Anterior cingulate cortex (tissue), 58 donors: ENCODE results near the gene KRT84.

Source experiments
- DNase-seq, 58 donors: peaks; one replicate each; lab custom pipeline; 2025; lab: John Stamatoyannopoulos, UW

Gene KRT84

DNA sequence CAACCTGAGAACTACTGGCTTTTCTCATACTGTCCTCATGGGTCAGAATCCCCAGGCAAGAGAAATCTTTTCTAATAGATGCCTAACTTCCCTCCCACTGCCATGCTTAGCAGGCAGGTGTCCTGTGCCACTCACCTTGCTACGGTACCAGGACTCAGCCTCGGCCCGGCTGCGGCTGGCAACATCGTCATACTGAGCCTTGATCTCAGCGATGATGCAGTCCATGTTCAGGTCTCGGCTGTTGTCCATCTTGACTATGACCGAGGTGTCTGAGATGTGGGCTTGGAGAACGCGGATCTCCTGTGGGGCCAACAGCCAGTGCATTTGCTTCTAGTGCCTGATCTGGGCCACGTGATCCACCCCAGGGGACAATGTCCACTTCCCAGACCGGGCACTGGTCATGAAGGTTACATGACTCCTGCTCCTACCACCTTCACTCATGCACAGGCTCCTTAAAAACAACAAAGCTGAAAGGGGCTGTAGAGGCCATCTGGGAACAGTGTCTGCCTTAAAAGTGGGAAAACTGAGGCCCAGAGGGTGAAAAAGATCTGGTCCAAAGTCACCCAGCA lies 22.3 kb downstream of the KRT84 start:
- no peak for DNase-seq

DNA sequence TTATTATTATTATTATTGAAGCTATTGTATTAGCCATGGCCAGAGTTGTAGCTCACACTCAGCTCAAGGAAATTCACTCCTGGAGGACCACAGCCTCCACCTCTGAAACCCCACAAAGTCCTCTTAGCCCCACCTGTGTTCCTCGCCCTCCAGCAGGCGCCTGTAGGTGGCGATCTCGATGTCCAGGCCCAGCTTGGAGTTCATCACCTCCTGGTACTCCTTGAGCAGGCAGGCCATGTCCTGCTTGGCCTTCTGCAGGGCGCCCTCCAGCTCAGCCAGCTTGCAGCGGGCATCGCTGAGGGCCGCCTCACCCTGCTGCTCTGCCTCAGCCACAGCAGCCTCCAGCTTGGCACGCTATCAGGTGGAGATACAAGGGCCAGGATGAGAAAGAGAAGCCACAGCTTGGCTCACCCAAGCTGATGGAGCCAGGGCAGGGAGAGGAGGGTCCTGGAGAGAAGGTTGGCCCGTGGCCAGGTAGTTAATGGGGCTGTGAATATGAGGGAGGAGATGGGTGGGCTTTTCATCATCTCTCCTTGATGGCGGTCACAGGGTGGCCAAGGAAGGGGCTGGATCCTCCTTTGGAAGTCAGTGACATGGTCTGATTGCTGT lies 23.2 kb downstream of the KRT84 start:
- no peak for DNase-seq

DNA sequence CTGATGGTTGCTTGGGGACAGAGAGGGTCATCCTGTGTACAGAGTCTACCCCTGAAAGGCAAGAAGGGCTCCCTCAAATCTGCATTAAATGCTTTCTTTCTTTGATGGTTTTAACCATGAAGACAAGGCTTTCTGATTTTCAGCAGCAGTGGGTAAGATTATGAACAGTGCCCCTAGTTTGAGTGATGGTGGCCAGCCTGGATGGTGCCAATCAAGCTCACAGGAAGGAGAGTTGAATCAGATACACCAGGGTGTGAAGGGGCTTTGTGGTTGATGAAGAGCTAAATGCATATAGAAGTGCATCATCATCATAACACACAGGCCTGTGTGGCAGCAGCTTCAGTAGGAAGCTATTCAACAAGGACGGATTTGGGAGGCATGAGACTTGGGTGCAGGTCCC lies 23.9 kb downstream of the KRT84 start:
- no peak for DNase-seq

DNA sequence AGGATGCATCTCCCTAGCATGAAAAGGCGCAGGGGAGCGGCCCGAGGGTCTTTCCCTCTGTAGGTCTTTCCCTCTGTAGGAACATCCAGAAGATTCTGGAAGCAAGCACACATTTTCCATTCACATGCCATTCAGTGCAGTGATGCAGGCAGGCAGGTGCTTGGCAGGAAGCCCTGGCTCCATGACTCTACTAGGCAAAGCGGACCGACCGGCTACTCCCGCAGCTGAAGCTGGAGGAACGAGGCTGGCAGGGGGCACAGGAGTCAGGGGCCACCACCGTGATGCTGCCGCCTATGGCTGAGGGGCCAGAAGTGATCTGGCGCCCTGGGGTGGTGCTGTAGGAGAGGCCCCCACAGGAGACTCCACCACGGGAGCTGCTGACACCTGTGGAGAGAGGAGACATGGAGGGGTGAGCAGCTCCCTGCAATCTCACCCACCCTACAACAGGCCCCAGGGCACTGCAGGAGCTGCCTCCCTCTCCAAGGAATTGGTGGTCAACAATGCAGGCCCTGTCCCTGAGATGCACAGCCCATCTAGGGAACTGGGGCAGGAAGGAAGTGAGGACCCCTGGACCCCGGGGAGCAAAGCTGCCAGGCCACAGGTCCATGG lies 24.7 kb downstream of the KRT84 start:
- peak in 2 of 58 donors; percentile 16 to 19 for DNase-seq

DNA sequence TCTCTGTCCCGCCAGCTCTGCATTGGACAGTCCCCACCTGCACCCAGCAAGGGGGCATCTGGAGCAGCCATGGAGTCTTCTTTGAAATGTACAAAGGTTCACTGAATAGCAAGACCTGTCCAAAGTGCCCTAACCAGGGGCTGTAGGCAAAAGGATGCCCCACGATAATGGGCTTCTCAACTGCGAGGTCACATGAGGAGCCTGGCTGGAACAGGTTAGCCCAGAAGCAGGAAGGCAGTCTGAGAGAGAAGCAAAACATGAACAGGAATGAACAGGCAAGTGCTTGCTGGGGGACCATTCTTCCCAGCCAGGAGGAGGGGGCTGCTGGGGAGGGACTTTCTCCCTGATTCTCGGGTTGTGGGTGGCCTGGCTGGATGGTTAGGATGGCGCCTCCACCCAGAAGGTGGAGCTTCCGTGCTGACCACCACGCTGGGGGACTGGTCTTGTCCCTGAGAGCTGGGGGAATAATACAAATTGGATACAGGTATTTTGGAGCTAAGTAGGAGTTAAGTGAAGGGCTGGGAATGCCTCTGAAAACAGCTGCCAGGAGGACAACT lies 25.3 kb downstream of the KRT84 start:
- no peak for DNase-seq

DNA sequence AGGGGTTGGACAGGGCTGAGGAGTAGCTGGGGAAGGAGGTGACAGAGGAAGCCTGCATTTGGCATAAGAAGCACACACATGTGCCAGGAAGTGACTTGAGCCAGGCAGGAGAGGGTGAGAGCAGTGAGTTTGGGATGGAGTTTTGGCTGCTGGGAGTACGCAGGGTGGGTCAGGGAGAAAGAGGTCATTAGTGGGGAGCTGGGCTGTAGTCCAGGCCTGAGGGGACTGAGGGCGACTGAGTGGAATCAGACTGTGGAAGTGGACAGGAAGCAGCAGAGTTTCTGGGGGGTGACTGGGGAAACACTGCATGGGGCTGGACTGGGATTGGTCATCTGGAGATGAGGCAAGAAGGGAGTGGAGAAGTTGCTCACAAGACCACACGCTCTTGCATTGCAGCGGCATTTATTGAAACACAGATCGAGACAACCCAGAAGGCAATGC lies 25.8 kb downstream of the KRT84 start:
- DNase-seq, result no peak

DNA sequence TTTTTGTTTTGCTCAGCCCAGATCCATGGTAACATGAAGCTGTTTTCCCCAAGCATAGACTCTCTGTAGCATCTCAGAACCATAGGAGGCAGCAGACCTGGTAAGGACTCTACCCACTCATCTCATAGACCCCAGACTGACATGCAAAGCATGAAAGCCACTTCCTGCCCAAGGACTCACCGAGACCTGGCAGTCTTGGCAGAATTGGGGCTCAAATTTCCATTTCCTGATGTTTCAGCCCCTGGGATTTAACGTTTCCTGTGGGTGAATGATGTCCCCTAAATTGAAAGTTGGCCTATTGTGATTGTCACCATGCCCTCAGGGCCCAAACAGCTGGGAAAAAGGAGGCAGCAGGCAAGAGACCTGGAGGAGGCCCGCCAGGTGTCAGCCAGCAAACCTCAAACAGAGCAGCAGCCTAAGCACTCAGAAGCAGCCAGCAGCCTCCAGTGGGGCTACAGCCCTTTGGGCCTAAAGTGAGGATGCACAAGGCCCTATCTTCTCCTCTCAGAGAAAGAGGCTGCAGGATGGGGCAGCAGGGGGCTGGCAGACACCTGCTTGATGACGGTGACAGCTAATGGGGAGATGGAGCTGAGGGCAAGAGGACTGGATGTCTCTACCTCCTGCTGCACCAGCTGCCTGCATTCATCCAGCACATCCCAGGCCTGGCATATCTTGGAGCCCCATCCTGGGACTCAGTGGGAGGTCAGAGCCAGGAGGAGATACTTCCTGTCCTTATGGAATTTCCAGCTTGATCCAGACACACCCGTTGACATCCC lies 26.7 kb downstream of the KRT84 start:
- no peak for DNase-seq

DNA sequence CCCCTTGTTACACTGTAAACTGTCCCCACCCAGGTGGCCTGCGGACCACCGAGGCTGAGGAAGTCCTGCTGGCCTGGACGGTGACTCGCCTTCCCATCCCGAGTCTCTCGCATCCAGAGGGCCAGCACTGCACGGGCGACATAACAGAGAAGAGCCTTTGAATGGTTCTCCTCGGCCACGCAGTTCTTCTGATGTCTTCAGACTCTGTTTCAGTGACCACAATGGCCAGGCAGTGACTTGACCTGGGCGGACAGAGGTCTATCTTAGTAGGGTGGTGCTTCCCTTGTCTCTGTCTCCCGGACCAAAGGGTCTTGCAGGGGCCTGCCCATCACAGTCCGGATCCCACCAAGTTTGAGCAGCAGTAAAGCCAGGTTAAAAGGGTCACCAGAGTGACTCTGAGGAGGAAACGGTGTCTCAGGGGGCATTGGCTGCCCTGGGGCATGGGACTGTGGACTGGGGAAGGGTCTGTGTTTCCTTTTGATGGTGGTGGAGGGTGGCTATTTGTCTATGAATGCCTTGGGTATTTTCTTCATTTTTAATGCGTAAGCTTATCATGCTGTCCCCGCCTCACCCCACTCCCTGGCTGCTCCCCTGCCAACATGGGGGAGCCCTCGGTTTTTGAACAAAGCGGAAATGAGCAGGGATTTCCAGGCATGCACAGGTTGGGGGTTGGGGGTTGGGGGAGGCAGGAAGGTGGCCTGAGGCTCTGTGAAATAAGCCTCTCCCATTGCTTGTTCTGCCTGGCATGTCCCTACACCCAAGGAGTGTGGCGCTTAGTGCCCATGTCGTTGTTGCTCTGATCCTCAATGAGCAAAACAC lies 28.5 kb downstream of the KRT84 start:
- no peak for DNase-seq

DNA sequence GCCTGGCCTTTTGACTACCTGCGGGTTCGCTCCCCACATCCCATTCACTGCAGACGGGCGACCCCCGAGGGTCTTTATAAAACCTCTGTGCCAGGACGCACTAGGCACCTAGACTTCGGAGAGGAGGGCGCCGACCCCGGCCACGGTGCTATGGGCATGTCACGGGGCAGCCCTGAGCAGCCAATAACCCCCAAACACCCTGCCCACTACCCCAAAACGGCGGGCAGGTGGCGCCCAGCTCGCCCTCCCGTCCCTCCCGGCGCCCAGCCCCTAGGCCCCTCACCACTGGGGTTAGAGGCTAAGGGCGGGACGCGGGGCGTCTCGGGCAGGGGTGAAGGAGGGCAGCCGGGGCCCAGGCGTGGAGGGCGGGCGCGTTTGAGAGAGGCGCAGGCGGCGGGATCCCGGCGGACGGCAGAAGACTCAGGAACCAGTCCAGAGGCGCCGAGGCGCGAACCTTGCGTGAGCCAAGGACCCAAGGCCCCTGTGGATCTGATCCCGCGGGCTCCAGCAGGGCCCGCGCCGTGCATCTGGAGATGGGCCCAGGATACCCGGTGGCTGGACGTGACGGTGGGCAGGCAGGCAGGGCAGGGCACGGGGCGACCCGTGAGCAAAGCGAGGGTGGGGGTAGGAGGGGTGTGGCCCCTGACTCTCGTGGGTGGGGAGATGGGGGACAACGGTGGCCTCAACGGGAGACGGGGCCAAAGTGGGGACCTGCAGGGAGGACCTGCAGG lies 29.3 kb downstream of the KRT84 start:
- DNase-seq, result peak in 1 of 58 donors; percentile 10

DNA sequence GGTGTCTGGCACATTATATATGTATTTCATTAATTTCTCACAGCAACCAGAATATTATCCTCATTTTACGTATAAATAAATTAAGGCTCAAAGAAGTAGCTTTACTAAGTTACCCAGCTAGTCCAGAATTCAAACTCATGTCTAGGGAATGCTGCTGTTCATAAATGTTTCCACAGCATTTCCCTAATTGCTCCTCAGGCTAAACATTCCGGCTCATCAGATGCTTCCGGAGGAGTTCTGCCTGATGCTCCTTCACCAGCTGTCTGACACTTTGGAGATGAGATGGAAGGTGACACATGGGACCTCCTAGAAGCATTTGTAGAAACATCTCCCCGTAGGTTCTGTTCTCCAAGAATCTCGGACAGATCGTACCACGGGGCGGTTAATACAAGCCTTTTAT lies 30.3 kb downstream of the KRT84 start:
- DNase-seq, result no peak

DNA sequence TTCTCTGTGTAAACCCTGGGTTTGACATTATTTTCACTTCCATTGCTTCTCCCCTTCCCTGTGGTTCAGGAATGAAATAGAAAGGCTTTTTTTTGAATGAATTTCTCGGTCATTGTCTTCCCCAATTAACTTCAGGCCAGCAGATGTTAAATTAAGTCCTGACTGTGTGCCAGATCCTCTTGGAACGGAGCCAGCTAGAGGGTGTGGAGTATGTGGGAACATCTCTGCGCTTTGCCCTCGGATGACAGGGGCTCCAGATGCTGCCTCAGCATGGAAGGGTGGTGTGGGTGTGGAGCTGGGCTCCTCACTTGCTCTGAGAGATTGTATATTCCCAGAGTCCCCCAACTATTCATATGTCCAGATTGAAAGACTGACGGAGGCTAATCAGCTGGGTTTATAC lies 31.3 kb downstream of the KRT84 start:
- peak in 1 of 58 donors; percentile 24 for DNase-seq

DNA sequence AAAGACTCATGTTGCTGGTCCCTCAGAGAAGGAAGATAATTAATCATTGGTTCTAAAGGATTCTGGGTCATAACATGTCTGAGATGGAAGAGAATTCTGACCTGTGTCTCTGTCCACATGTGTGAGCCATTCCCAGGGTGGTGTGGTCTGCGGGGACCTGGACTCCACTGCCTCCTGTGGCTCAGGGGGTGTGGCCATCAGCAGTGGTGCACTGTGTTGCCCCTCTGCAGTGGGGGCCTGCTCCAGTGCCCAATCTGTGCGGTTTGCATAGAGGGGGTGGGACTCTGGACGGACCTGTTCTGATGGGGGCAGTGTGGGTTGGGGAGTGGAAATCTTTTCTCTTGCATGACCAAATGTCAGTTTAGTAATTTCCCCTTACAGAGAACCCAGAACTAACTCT lies 31.7 kb downstream of the KRT84 start:
- DNase-seq, result no peak

DNA sequence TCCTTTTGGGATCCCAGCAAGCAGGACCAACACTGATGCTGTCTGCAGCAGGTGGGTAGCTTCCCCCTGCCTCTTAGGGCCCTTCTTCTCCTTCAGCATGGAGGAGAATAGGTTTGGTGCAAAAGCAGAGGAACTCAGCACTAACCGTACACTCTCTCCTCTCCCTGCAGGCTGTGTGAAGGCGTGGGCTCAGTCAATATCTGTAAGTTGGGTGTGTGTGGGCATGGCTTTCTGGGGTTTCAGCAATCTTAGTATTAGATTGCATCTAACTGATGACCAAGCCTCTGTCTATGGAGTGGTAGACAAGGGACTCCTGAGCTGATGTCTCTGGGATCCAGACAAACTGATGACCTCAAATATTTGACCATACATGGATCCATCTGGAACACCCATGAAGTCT lies 32.5 kb downstream of the KRT84 start:
- DNase-seq, result no peak

DNA sequence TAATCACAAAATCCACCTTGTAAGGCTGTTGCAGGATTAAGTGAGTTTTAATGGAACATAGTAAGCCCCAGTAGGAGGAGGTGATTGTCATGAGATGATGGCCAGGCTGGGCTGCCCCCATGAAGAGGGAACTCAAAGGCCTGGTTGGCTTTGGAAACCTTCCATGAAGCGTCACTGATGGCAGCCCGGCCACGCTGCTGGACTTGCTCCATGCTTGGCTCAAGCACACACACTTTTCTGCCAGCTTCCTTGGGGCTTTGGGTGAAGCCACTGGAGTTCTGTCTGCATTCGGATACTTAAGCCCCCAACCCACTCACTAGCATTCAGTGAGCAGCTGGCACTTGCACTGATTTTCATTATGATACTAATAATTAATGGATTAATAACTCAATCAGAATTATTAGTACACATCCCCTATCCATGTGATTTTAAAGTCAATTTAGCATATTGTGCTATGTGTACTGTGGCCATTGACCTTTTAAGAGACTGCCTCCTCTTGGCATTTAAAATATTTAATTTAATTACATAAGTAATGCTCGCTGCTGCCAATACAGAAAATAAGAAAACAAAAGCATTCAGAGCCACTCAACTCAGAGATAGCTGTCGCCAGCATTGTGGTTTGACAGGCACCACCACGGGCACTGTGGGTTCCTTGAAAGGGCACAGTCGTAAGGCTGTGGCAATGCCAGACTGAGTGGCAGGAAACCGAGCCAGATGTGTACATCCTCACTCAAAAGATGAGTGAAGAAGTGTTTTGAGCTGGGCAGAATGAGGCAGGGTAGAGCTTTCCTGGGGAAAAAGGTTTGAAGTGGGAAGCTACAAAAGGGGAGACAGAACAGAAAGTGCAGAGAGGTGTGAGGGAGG lies 34.0 kb downstream of the KRT84 start:
- DNase-seq, result peak in 48 of 58 donors; percentile 5 to 81 (median 44)

DNA sequence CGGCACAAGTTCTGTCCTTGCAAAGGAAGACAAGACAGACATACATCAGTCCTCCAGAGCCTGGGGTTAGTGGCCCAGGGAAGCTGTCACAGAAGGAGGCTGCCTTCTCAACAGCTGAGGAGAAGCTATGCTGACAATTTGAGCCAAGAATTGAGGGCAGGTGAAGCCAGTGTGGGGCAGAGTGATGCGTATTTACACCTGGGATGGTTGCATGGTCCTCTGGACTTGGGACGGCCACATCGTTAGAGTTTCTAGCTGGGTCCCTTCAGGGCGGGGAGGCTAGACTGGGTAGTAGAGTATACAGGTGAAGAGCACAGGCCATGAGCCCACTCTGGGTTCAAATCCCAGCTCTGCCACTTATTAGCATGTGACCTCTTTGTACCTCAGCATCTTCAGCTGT lies 34.7 kb downstream of the KRT84 start:
- no peak for DNase-seq

DNA sequence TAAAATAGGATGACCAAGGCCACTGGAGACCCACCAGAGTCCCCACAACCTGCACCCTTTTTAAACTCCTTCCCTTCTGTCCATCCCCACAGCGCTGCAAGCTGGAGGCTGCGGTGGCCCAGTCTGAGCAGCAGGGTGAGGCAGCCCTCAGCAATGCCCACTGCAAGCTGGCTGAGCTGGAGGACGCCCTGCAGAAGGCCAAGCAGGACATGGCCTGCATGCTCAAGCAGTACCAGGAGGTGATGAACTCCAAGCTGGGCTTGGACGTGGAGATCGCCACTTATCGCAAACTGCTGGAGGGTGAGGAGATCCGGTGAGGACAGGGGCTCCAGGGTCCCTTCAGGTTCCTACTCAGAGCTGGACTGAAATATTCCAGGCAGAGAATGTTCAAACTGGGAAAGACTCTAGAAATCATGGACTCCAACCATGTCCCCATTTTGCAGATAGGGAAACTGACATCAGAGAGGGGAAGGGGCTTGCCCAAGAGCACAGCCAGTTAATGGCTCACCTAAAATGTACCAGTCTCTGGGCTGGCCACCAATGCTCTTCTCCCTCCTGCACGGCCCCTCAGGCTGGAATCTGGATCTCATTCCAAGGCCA lies 35.3 kb downstream of the KRT84 start:
- DNase-seq, result no peak

DNA sequence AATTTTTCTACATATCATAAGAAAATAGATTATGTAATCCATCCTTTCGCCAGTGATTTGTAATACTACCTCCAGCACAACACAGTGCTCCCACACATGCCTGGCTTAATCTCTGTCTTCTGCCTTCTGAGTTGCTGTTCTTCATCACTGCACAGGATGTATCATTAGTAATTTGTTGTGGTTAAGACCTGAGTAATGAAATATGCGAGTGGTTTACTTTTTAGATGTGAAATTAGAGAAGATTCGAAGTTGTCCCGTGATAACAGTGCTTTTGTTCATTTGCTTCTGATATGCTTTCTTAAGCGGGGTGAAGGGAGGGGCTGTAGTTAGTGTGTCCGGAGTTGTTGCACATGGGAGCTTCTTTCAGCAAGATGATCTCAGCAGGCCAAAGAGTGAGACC lies 36.3 kb downstream of the KRT84 start:
- no peak for DNase-seq
